D721Med (cell line): ENCODE measurements around the gene EPX.

ENCODE experiments used
- DNase-seq: peaks from one replicate; pipeline ENCODE4 v3.0.0; 2011; ENCODE audit warnings: low spot score; ENCODE audit not compliant: insufficient read length
- FAIRE-seq: peaks from 2 replicates; lab custom pipeline; 2011; peaks lifted over from hg19 to GRCh38; lab: Jason Lieb, UNC
- CTCF ChIP-seq: IDR thresholded peaks from 2 replicates; pipeline ENCODE4 v1.5.1; 2012; ENCODE audit warnings: mild to moderate bottlenecking, control low read depth; ENCODE audit not compliant: insufficient read depth; ENCODE audit errors: missing control alignments

The EPX gene

DNA sequence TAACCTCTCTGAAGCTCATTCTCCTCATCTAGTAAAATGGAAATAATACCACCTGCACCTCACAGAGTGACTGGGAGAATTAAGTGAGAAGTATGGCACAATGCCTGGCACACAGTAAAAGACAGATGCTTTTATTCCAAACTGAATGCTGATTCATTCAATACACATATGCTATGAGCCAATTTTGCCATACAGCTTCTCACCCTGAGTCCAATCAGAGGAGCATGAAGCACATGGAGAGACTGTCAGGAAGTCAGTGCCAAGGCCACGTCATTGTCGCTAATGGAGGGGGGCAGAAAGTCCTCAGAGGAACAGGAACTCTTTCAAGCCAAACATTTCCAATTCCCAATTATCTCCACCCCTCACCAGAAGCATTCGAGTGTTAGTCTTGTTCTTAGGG, 14.9 kb downstream of the EPX start:
- FAIRE-seq, result no peak
- no peak for DNase-seq
- TF ChIP-seq CTCF, result no peak

GRCh38 chr17:58208344-58208743, 15.8 kb downstream of the EPX start:
- TF ChIP-seq CTCF, result no peak
- no peak for DNase-seq
- no peak for FAIRE-seq

DNA sequence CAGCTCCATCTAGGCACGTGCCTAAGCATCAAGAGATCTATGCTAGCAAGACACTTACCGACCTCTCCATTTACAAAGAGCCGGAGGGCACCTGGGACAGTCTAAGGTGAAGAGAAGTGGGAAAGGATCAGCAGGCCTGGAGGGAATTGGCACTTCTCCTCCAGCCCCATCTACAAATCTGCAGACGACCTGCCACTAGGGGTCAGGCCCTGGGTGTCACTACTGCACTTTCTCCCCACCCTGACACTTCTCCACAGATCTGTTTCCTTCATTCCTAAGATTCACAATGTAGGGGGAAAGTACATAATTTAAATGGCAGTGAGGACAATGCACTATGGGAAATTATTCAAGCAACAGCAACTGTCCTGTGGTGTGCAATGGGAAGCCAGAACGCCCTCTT, 18.4 kb downstream of the EPX start:
- no peak for FAIRE-seq
- no peak for DNase-seq
- no peak for TF ChIP-seq CTCF

- FAIRE-seq, result no peak
- no peak for DNase-seq
- TF ChIP-seq CTCF, result no peak
Measured at GRCh38 chr17:58215685-58216084, 23.2 kb downstream of the EPX start.

- no peak for FAIRE-seq
- TF ChIP-seq CTCF, result no peak
- no peak for DNase-seq
Measured at GRCh38 chr17:58217766-58218165, 25.2 kb downstream of the EPX start.

GRCh38 chr17:58219007-58219788, 26.7 kb downstream of the EPX start, which contains the start of gene MKS1:
Gene MKS1 (minus strand): TSS chr17:58219255. CDS start chr17:58219230, 25 bp downstream.
- FAIRE-seq (no peak), DNase-seq (peak; percentile 95)
- TF ChIP-seq CTCF, result peak; percentile 51

GRCh38 chr17:58219789-58220183, 27.3 kb downstream of the EPX start:
- no peak for DNase-seq
- FAIRE-seq, result no peak
- no peak for TF ChIP-seq CTCF
